PC-9 (cell line): Measurements from ENCODE around the gene CIITA.

Source experiments
- EZH2 ChIP-seq: fragments of 200-600 bp; sonication (generic); IDR thresholded peaks from 2 replicates; pipeline ENCODE4 v1.8.0; 2017; ENCODE audit warnings: antibody characterized with exemption, low read depth
- TF ChIP-seq, protein P1 (sequence below): fragments of 200-600 bp; sonication (generic); conservative IDR thresholded peaks from 2 replicates; pipeline ENCODE4 v1.6.1; 2017; ENCODE audit warnings: mixed run types, antibody characterized with exemption, mild to moderate bottlenecking, moderate library complexity

- TF ChIP-seq, protein P1, sequence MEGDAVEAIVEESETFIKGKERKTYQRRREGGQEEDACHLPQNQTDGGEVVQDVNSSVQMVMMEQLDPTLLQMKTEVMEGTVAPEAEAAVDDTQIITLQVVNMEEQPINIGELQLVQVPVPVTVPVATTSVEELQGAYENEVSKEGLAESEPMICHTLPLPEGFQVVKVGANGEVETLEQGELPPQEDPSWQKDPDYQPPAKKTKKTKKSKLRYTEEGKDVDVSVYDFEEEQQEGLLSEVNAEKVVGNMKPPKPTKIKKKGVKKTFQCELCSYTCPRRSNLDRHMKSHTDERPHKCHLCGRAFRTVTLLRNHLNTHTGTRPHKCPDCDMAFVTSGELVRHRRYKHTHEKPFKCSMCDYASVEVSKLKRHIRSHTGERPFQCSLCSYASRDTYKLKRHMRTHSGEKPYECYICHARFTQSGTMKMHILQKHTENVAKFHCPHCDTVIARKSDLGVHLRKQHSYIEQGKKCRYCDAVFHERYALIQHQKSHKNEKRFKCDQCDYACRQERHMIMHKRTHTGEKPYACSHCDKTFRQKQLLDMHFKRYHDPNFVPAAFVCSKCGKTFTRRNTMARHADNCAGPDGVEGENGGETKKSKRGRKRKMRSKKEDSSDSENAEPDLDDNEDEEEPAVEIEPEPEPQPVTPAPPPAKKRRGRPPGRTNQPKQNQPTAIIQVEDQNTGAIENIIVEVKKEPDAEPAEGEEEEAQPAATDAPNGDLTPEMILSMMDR = no peak
- no peak for TF ChIP-seq EZH2
Observed at GRCh38 chr16:10954903-10955302, 77.9 kb downstream of the CIITA start.
